PC-9 (cell line): ENCODE measurements around the gene CACNA2D4. TPM values are rescaled to one million over a fixed set of nuclear protein-coding genes. Genes with fewer than 3 reads are reported as not detected.

Source experiments
- BruUV-seq: library from RNA; stranded (reverse); fragments of 400-500 nt; replicated peaks from 2 replicates; lab custom pipeline; 2021; lab: Mats Ljungman, UMichigan
- CTCF ChIA-PET: fragments of 300-600 bp; sonication (Branson Sonifier 250); formaldehyde crosslinking; loops from one replicate; lab custom pipeline; 2022; ENCODE audit warnings: antibody characterized with exemption; lab: Charles Lee
- POLR2A ChIA-PET: fragments of 300-600 bp; sonication (Branson Sonifier 250); formaldehyde crosslinking; loops from one replicate; lab custom pipeline; 2022; ENCODE audit warnings: antibody characterized with exemption; ENCODE audit not compliant: unreplicated experiment; lab: Charles Lee
- DNase-seq, 2 experiments: peaks; one replicate each; pipeline versions ENCODE4 v3.0.0 to v3.0.0-alpha.2; 2015 to 2022; ENCODE audit warnings: mixed read lengths in 1 of 2
- H2AFZ ChIP-seq: fragments of 200-600 bp; sonication (generic); 2 replicates; pipeline ENCODE4 v1.8.1; 2017; ENCODE audit warnings: antibody characterized with exemption
- H3F3A ChIP-seq: fragments of 200-600 bp; sonication (generic); 2 replicates; pipeline ENCODE4 v1.8.1; 2017; ENCODE audit warnings: antibody characterized with exemption, mild to moderate bottlenecking, low read depth; ENCODE audit not compliant: insufficient read depth
- H3K27ac ChIP-seq: fragments of 200-600 bp; sonication (generic); 2 replicates; pipeline ENCODE4 v1.6.1; 2016; ENCODE audit warnings: mixed run types
- H3K27me3 ChIP-seq: fragments of 200-600 bp; sonication (generic); 2 replicates; pipeline ENCODE4 v1.6.1; 2016; ENCODE audit warnings: low read depth, mixed run types; ENCODE audit not compliant: insufficient read depth
- H3K36me3 ChIP-seq: fragments of 200-600 bp; sonication (generic); 2 replicates; pipeline ENCODE4 v1.6.1; 2016; ENCODE audit warnings: low read depth, mixed run types
- H3K4me1 ChIP-seq: fragments of 200-600 bp; sonication (generic); replicated peaks from 2 replicates; pipeline ENCODE4 v1.6.1; 2016; ENCODE audit warnings: mixed run types; ENCODE audit not compliant: insufficient read depth
- H3K4me2 ChIP-seq: fragments of 200-600 bp; sonication (generic); 2 replicates; pipeline ENCODE4 v1.6.1; 2017; ENCODE audit warnings: mixed run types
- H3K4me3 ChIP-seq: fragments of 200-600 bp; sonication (generic); 2 replicates; pipeline ENCODE4 v1.6.1; 2016; ENCODE audit warnings: mixed run types
- H3K79me2 ChIP-seq: fragments of 200-600 bp; sonication (generic); 2 replicates; pipeline ENCODE4 v1.6.1; 2017; ENCODE audit warnings: low read depth, mixed run types
- H3K9me2 ChIP-seq: fragments of 200-600 bp; sonication (generic); 2 replicates; pipeline ENCODE4 v1.8.1; 2017; ENCODE audit warnings: mild to moderate bottlenecking; ENCODE audit not compliant: insufficient read depth
- H3K9me3 ChIP-seq: fragments of 200-600 bp; sonication (generic); 2 replicates; pipeline ENCODE4 v1.8.1; 2016; ENCODE audit warnings: low read depth; ENCODE audit not compliant: insufficient read depth
- H4K20me1 ChIP-seq: fragments of 200-600 bp; sonication (generic); 2 replicates; pipeline ENCODE4 v1.8.1; 2017; ENCODE audit not compliant: insufficient read depth
- EZH2 ChIP-seq: fragments of 200-600 bp; sonication (generic); IDR thresholded peaks from 2 replicates; pipeline ENCODE4 v1.8.0; 2017; ENCODE audit warnings: antibody characterized with exemption, low read depth
- intact Hi-C: fragments of 100-400 bp; cut with micrococcal nuclease; formaldehyde crosslinking; loops from one replicate; pipeline ENCODE4 v1.10.0; 2022; ENCODE audit not compliant: unreplicated experiment
- total RNA-seq: library from RNA; stranded (reverse); gene quantifications from 2 replicates; pipeline ENCODE4 v1.2.3, GENCODE V29; 2021
- TF ChIP-seq, protein P1 (sequence below): fragments of 200-600 bp; sonication (generic); conservative IDR thresholded peaks from 2 replicates; pipeline ENCODE4 v1.6.1; 2017; ENCODE audit warnings: mixed run types, antibody characterized with exemption, mild to moderate bottlenecking, moderate library complexity

Gene CACNA2D4
- total RNA-seq, 1 experiment from 2014 or later: not detected

DNA sequence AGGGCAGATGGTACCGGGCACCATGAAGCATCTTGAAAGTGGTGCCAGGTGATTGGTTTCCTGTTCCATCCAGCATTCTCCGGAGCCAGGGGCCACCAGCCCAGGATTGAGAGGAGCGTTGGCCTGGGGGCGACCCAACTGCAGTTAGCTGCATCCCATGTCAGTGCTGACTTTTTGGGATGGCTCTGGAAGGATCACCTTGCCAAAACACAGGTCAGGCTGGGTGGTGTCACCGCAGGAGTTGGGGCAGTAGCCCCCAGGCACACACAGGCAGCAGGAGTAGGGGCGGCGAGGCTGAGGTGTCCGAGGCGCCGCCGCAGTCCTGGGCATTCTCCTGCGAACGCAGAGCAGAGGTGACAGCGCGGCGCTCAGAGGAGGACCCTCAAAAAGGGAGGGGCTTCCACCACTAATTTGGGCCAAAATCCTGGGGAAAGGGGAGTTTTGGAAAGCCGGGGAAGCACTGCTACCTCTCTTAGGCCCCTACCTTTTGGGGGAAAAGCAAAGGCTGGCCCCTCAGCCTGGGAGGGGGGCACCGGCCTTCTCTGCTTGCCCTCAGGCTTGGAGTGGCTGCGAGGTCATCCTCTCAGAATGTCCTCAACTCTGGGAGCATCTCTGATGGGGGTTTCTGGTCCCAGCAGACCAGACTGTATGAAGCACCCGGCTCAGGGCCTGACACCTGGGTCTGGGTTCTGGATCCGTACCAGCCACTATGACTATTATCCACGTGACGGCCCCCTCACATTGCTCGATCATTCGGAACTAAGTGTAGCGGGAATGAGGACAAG lies 124.8 kb downstream of the CACNA2D4 start:
- no TSS peak for BruUV-seq
- Histone ChIP-seq H3K79me2 (no peaks in the 10 kb centered on the region), H3K27me3 (no peaks in the 10 kb centered on the region), H2AFZ (no peak overlapping the region), H3K4me1 (peaks cover 6% of the 10 kb centered on the region; the same call in 1 of the 2 replicates), H3K36me3 (no peaks in the 10 kb centered on the region), H3K4me3 (no peak overlapping the region), H3K9me3 (no peaks in the 10 kb centered on the region), H4K20me1 (no peaks in the 10 kb centered on the region), H3K4me2 (no peak overlapping the region), H3K9me2 (no peaks in the 10 kb centered on the region), H3K27ac (no peak overlapping the region), H3F3A (peaks cover under 1% of the 10 kb centered on the region; the same call in 1 of the 2 replicates)
- ChIA-PET POLR2A (no interaction called here), CTCF (no interaction called here)
- DNase-seq: no peak
- TF ChIP-seq EZH2: no peak
- intact Hi-C loops: no loop called here

DNA sequence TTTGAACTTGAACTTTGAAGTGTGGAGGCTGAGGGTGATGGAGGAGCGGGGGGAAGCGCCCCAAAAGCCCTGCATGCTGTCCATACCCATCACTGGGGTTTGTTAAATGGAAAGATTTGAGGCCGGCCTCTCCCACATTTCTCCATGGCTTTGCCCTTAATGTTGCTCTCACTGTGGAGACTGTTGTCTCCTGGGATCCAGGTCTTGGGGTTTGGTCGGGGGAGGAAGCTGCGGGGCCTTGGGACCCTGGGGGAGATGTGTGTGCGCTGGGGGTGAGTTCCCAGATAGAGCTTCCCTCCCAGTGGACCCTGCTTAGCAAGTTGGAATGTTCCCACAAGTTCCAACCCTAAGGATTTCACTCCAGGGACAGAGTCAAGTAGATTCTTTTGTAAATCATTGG lies 126.0 kb downstream of the CACNA2D4 start:
- Histone ChIP-seq H3K27ac (no peak overlapping the region), H3K4me3 (no peak overlapping the region), H3K9me2 (no peaks in the 10 kb centered on the region), H3K36me3 (no peaks in the 10 kb centered on the region), H3K4me2 (no peak overlapping the region), H3K79me2 (no peaks in the 10 kb centered on the region), H3K9me3 (no peaks in the 10 kb centered on the region), H2AFZ (no peak overlapping the region), H3F3A (peaks cover 6% of the 10 kb centered on the region; the same call in 1 of the 2 replicates), H4K20me1 (no peaks in the 10 kb centered on the region), H3K27me3 (no peaks in the 10 kb centered on the region), H3K4me1 (peaks cover 6% of the 10 kb centered on the region; the same call in 1 of the 2 replicates)
- no TSS peak for BruUV-seq
- intact Hi-C loops: no loop called here
- CTCF ChIA-PET: interaction anchor here (1.9 kb wide), 1 partner anchor 142 kb away, joined by 8 read pairs; no protein-coding TSS in a partner anchor
- no peak for DNase-seq
- POLR2A ChIA-PET: no interaction called here
- no peak for TF ChIP-seq EZH2
- TF ChIP-seq, protein P1, sequence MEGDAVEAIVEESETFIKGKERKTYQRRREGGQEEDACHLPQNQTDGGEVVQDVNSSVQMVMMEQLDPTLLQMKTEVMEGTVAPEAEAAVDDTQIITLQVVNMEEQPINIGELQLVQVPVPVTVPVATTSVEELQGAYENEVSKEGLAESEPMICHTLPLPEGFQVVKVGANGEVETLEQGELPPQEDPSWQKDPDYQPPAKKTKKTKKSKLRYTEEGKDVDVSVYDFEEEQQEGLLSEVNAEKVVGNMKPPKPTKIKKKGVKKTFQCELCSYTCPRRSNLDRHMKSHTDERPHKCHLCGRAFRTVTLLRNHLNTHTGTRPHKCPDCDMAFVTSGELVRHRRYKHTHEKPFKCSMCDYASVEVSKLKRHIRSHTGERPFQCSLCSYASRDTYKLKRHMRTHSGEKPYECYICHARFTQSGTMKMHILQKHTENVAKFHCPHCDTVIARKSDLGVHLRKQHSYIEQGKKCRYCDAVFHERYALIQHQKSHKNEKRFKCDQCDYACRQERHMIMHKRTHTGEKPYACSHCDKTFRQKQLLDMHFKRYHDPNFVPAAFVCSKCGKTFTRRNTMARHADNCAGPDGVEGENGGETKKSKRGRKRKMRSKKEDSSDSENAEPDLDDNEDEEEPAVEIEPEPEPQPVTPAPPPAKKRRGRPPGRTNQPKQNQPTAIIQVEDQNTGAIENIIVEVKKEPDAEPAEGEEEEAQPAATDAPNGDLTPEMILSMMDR: no peak

DNA sequence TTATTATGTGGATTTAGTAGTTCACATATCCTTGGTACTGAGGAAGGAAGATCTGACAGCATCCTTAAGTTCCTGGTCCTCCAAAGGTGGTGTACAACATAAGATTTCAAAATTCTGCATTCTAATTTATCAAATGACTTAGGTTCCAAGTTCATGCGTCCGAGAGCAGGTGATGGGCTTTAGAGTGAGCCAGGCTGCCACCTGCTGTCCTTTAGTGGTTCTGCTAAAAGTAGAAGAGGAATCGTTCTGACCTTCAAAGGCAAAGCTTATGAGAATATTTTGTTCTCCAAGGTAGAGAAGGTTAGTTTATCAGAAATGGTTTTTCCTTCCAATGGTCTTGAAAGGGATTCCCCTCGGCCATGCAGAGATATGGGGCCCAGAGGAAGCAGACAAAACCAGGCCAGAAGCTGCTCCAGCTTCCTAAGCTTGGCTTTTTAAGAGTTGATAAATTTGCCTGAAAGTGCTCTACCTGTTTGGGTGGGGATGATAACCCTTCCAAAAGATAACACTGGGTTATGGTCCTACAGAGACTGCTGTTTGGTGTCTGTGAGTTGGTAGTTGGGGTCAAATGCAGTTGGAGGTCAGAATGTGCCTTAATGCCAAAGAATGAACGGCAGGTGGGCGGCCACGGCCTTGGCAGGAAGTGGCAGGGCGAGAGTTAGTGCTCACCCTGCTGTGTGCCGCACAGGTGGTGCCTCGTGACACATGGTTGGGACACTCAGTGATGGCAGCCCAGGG lies 127.2 kb downstream of the CACNA2D4 start:
- no peaks in the 10 kb centered on the region for H3K9me3 ChIP-seq
- TF ChIP-seq, protein P1: peak; percentile 94
- no peak for TF ChIP-seq EZH2
- H3K9me2 ChIP-seq: no peaks in the 10 kb centered on the region
- H3K4me2 ChIP-seq: no peak overlapping the region
- 0 out of 2 replicates have a peak, but pooled peaks cover 4% of the 10 kb centered on the region for H3K36me3 ChIP-seq
- intact Hi-C loops: loop anchor here (1.0 kb wide), 3 partner anchors 139 to 186 kb away; no protein-coding TSS in a partner anchor
- no peaks in the 10 kb centered on the region for H4K20me1 ChIP-seq
- ChIA-PET POLR2A (interaction anchor here (0.6 kb wide), 1 partner anchor 141 kb away, joined by 5 read pairs; no protein-coding TSS in a partner anchor), CTCF (interaction anchor here (0.5 to 1.9 kb wide), 9 partner anchors 131 to 1349 kb away, joined by 3 to 32 read pairs (median 3); no protein-coding TSS in a partner anchor)
- no peak overlapping the region for H3K4me3 ChIP-seq
- H3K27me3 ChIP-seq: no peaks in the 10 kb centered on the region
- H3K79me2 ChIP-seq: no peaks in the 10 kb centered on the region
- H2AFZ ChIP-seq: no peak overlapping the region
- H3F3A ChIP-seq: peaks cover 6% of the 10 kb centered on the region; the same call in 1 of the 2 replicates
- BruUV-seq: no TSS peak
- DNase-seq: peak; percentile 49 to 55
- peaks cover 2% of the 10 kb centered on the region; the same call in 1 of the 2 replicates for H3K4me1 ChIP-seq
- H3K27ac ChIP-seq: no peak overlapping the region
